Stimulated activated CD8-positive, alpha-beta memory T cell treated with anti-CD3 and anti-CD28 coated beads, Interleukin-4, amount 100 ng/mL, for 48 hours (primary cell): ENCODE results near the gene PDPK1.
"Not testable (repeated sequence)": the region's sequence is repeated elsewhere in the genome, so short reads cannot be mapped to it uniquely, and the experiment has no call there.

Experiments used
- DNase-seq: peaks from one replicate; pipeline ENCODE4 v3.0.0-alpha.2; 2020

Gene PDPK1

DNA sequence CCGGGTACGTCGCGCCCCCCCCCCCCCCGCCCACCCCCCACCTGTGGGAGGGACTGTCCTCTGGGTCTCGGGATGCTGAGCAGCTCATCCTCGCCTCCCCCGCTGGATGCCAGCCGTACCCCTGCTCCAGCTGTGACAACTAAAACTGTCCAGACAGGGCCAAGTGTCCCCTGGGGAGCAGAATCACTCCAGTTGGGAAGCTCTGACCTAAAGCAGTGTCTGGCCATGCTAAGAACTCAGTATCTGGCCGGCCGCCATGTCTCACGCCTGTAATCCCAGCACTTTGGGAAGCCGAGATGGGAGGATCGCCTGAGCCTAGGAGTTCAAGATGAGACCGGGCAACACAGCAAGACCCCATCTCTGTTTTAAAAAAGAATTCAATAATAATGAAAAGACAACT lies 83.0 kb downstream of the PDPK1 start:
- not testable (repeated sequence) for DNase-seq

DNA sequence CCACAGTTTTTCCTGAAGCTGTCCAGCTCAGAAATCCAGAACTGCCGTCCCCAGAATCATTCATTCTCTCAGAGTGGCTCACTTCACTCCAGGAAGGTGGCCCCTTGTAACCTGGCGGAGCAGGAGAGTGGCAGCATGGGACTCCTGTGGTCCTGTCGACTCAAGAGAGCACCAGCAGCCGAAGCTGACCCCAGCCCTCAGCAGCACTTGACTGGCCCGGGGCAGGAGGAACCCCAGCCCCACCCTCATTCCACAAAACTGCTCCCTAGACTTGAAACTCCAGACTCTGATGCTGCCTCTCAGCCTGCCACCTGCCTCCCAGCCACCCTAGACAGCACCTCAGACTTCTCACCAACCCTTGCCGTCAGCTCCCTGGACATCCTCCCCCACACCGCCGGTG lies 83.6 kb downstream of the PDPK1 start:
- DNase-seq = not testable (repeated sequence)

DNA sequence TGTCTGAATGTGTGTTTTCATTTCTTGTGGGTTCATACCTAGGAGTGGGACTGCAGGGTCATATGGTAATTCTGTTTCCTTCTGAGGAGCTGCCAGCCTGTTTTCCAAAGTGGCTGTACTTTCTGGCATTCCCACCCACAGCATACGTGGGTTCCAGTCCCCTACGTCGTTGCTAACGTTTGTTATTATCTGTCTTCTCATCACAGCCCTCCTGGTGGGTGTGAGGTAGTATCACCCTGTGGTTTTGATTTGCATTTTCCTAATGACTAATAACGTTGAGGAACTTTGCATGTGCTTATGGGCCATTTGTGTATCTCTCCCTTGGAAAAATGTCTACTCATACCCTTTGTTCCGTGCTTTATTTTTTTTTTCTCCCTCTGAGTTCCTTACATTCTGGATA lies 89.3 kb downstream of the PDPK1 start:
- DNase-seq = not testable (repeated sequence)

DNA sequence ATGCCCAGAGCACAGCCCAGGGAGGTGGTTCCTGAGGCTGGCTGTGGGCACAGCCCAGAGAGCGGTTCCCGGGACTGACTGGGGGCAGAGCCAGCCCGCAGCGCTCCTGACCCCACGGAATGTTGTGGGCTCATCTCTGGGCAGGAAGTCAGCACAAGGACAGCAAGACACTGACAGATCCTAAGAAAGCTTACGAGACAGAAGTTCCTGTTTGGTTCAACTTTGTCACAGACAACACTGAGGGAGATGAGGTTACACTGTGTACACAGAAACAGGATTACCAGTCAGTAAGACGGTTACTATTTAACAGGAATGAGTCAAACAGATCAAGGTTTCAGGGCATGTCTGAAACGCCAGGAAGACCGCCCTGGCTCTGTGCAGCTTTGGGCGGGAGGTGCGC lies 93.4 kb downstream of the PDPK1 start:
- not testable (repeated sequence) for DNase-seq

DNA sequence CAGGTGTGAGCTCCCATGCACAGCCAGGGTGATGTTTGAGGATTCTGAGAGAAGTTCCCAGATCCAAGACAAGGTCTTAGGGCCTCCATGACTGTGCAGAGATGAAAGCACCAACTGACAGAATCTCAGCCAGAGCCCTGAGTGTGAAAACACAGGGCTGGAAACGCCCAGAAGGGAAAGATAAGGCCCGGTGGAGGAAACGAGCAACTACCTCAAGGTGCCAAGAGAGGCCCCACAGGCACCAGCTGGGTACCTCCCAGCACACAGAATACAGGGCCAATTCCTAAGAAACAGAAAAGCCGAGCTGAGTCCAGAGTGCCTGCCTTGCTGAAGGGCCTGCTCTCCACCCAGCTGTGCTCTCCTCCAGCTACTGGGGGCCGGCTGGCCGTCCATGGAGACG lies 94.5 kb downstream of the PDPK1 start:
- not testable (repeated sequence) for DNase-seq

DNA sequence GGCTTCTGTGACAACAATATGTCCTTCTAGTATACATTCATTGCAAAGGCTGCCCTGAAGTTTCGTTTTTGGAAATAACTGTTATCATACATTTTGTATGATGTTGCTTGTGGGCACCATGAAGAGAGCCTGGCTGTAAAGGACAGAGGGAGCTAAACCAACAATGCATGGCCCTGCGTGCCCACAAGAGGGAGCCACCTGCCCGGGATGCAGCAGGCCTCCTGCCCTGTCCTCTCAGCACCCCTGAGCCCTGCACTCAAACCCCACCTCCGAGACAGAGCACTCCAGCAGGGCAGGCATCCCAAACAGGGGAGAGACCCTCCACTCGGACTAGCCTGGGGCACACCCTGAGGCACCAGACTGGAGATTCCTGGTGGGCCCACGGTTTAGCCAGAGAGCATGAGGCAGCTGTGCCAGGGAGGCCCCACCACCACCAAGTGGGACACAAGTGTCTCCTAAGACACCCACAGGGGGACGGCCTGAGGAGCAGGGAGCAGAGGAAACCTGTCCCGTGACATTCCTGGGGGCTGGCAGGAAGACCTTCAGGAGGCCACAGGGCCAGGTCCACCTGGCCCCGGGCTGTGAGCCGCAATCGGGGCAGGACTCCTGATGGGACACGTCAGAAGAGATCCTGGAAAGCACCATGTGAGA lies 101.4 kb downstream of the PDPK1 start:
- DNase-seq = peak; percentile 65

DNA sequence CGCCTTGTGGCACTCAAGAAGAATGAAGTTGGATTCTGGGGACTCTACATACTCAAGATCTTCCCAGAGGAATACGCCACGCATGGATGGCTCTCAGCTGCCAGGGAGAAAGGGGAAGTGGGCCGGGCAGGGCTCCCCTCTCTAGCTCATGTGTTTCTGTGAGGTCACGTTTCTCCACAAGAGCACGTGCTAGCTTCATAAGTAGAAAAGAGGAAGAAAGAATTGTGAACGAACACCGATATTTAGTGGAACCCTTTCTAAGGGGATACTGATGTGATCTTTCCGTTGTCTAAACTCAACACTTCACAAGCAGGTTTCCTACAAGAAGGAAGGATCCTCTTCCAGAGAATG lies 101.9 kb downstream of the PDPK1 start:
- not testable (repeated sequence) for DNase-seq

DNA sequence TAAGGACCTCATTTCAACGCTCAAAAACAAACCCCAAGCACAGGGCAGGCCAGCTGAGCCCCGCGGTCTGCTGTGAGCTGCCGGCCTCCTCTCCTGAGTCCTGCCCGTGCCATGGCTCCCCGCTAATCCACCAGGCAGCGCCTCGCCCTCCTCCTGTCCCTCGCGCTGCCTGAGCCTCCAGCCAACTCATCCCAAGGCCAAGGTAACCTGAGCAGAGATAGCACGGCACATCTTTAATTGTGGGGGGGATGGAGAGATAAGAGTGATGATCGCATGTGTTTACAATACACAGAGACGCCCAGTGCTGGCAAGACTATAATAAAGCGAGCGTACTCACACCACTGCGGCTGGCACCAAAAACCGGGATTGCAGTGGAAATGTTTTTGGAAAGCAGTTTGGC lies 104.7 kb downstream of the PDPK1 start:
- DNase-seq = not testable (repeated sequence)

DNA sequence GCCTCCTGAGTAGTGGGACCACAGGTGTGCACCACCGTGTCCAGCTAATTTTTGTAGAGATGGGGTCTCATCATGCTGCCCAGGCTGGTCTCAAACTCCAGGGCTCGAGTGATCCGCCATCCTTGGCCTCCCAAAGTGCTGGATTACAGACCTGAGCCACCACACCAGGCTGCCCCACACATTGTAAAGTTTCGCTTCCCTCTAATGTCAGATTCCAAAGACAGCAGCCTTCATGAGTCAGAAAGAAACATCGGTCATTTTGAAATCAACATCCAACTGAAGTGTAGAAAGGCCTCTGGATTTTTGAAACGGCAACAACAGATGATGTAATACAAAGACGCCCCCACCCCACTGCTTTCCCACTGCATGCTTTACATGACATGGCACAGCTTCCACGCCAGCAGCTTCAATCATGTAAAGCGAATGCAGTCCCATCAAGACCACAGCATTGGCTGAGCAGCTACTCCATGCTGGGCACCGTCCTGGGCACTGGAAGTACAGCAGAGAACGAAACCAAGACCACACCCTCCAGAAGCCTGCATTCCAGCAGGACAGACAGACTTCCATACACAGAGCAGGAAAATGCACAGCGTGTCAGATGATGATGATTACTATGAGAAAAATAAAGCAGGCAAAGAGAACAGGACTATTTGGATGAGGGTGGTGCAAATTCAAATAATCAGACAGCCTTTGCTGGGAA lies 107.1 kb downstream of the PDPK1 start:
- not testable (repeated sequence) for DNase-seq

DNA sequence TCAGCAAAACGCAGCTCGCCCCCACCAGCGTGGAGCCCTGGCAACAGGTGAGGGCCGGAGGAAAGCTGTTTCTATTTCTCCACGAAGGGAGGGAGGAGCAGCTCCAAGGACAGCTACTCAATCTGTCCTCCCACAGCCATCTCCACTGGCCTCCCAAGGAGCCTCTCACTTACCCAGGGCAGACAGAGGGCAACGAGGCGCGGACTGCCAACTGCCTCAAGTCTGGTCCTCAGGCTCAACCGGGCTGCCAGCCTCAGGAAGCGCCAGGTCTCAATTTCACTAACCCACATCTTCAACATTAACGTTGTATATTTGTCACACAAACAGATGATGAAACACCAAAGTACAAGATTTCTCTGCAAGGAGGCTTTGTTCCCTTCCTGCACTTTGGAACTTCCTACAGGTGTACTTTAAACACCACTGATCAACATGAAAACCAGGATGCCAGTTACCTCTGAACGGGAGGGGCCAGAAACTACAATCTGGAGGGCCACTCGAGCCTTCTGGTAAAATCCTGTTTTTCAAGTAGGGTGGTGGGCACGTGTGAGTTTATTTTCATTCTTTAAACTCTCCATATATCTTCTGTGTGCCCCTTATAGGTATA lies 113.5 kb downstream of the PDPK1 start:
- not testable (repeated sequence) for DNase-seq
